HEK293T (cell line): ENCODE measurements around the gene YIF1A.

Experiments used
- CTCF ChIA-PET: fragments of 350-600 bp; formaldehyde crosslinking; extraction: SDS; loops from one replicate; lab custom pipeline; 2021; ENCODE audit warnings: antibody characterized with exemption, inconsistent platforms; lab: Yijun Ruan, JAX
- POLR2A ChIA-PET: fragments of 350-600 bp; formaldehyde crosslinking; extraction: SDS; loops from one replicate; lab custom pipeline; 2020; ENCODE audit warnings: antibody characterized with exemption, inconsistent platforms; lab: Yijun Ruan, JAX
- DNase-seq: peaks from one replicate; pipeline ENCODE4 v3.0.0; 2012; ENCODE audit warnings: mixed read lengths; ENCODE audit errors: extremely low spot score
- ARNT ChIP-seq: fragments of 450-650 bp; IDR thresholded peaks from 2 replicates; pipeline ENCODE4 v1.6.1; 2017; ENCODE audit warnings: mild to moderate bottlenecking
- BHLHE40 ChIP-seq: fragments of 450-650 bp; IDR thresholded peaks from 2 replicates; pipeline ENCODE4 v1.6.1; 2016; ENCODE audit warnings: mild to moderate bottlenecking, moderate library complexity, borderline replicate concordance
- CTBP1 ChIP-seq: fragments of 450-650 bp; IDR thresholded peaks from 2 replicates; pipeline ENCODE4 v1.6.1; 2016; ENCODE audit warnings: borderline replicate concordance
- ELF4 ChIP-seq: fragments of 450-650 bp; IDR thresholded peaks from 2 replicates; pipeline ENCODE4 v1.6.1; 2017; ENCODE audit warnings: antibody characterized with exemption
- FOXA1 ChIP-seq: fragments of 450-650 bp; IDR thresholded peaks from 2 replicates; pipeline ENCODE4 v1.6.1; 2016; ENCODE audit warnings: mild to moderate bottlenecking
- FOXK2 ChIP-seq: fragments of 450-650 bp; IDR thresholded peaks from 2 replicates; pipeline ENCODE4 v1.6.1; 2016; ENCODE audit warnings: mild to moderate bottlenecking
- FOXM1 ChIP-seq: fragments of 450-650 bp; IDR thresholded peaks from 2 replicates; pipeline ENCODE4 v1.6.1; 2017; ENCODE audit warnings: mild to moderate bottlenecking, borderline replicate concordance
- HDGF ChIP-seq: fragments of 450-650 bp; IDR thresholded peaks from 2 replicates; pipeline ENCODE4 v1.6.1; 2017; ENCODE audit warnings: antibody characterized with exemption, borderline replicate concordance
- L3MBTL2 ChIP-seq: fragments of 450-650 bp; conservative IDR thresholded peaks from 2 replicates; pipeline ENCODE4 v1.6.1; 2016; ENCODE audit warnings: mild to moderate bottlenecking
- LEF1 ChIP-seq: fragments of 450-650 bp; IDR thresholded peaks from 2 replicates; pipeline ENCODE4 v1.6.1; 2017; ENCODE audit warnings: mild to moderate bottlenecking, borderline replicate concordance
- NFRKB ChIP-seq: fragments of 450-650 bp; IDR thresholded peaks from 2 replicates; pipeline ENCODE4 v1.6.1; 2016; ENCODE audit warnings: mild to moderate bottlenecking, moderate library complexity
- SP1 ChIP-seq: fragments of 450-650 bp; IDR thresholded peaks from 2 replicates; pipeline ENCODE4 v1.6.1; 2017
- SUZ12 ChIP-seq: fragments of 450-650 bp; IDR thresholded peaks from 2 replicates; pipeline ENCODE4 v1.6.1; 2016; ENCODE audit warnings: mild to moderate bottlenecking
- TARDBP ChIP-seq: fragments of 450-650 bp; IDR thresholded peaks from 2 replicates; pipeline ENCODE4 v1.6.1; 2016
- ZNF384 ChIP-seq: fragments of 450-650 bp; IDR thresholded peaks from 2 replicates; pipeline ENCODE4 v1.6.1; 2016
- TF ChIP-seq, protein P1 (sequence below): fragments of 450-650 bp; IDR thresholded peaks from 2 replicates; pipeline ENCODE4 v1.6.1; 2016

Gene YIF1A

DNA sequence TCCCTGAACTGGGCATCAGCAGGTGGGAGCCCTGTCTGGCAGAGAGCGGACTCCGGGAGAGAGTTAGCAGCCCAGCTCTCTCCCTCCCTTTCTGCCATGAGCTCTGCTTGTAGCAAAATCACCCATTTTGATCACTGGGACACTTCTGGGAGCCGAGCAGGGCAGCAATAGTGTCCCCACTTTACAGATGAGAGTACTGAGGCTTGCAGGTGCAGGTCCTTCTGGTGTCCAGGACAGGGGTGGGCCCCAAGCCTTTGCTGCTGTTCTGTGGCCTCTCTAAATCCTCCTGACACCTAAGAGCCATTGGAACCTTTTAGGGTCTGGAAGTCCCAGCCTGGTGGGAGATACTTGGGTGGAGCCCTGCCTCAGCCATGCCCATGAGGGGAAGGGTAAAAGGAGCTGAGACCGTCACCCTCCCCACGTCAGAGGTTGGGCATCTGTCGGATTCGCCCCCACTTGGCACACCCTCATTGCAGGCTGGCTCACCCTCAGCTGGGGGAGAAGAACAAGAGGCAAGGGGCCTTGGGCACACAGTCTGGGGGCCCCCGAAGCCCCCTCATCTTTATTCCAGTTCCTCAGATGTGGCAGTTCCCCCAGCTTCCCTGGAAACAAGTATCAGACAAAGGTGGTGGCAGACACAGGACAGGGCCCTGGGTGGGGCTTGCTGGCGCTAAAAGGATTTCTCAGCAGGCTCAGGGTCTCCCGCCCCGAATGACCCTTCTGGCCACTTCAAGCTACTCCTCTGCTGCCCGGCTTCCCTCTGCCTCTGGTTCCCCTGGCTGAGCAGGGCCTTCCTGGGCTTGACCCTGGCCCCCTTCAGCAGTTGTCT is 42.8 kb upstream of the YIF1A start:
- POLR2A ChIA-PET: interaction anchor here (1.6 kb wide), 1 partner anchor 42 kb away, joined by 5 read pairs; the partner anchor contains the start of gene YIF1A
- DNase-seq: no peak
- TF ChIP-seq FOXK2 (no peak), CTBP1 (no peak), ARNT (no peak), FOXM1 (no peak), HDGF (no peak), BHLHE40 (no peak), TARDBP (no peak), ELF4 (no peak), L3MBTL2 (no peak), FOXA1 (no peak), ZNF384 (no peak), NFRKB (no peak), SP1 (no peak), SUZ12 (no peak), LEF1 (no peak)
- TF ChIP-seq, protein P1, sequence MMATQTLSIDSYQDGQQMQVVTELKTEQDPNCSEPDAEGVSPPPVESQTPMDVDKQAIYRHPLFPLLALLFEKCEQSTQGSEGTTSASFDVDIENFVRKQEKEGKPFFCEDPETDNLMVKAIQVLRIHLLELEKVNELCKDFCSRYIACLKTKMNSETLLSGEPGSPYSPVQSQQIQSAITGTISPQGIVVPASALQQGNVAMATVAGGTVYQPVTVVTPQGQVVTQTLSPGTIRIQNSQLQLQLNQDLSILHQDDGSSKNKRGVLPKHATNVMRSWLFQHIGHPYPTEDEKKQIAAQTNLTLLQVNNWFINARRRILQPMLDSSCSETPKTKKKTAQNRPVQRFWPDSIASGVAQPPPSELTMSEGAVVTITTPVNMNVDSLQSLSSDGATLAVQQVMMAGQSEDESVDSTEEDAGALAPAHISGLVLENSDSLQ: no peak
- CTCF ChIA-PET: interaction anchor here (1.3 to 1.6 kb wide), 2 partner anchors 19 to 20 kb away, joined by 3 to 10 read pairs; no protein-coding TSS in a partner anchor

DNA sequence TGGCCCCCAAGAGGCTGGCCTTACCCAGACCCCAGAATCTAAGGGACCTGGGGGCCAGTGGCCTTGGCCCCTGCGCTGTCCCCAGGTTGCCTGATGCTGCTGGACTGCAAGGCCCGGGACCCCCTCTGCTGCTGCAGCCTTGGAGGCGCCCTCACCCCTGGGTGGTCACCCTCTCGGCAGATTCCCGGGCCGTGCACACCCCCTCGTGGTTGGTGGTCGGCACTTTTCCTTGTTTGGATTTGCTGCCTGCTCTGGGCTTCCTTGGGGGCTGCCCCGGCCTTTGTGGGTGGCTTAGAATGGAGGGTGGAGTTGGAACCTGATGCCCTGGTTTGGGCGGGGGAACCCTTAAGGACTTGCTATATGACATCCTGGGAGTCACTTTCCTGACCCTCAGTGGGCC is 42.0 kb upstream of the YIF1A start:
- POLR2A ChIA-PET: interaction anchor here (1.5 to 1.6 kb wide), 2 partner anchors 19 to 42 kb away, joined by 4 to 5 read pairs; partner anchors contain the start of gene YIF1A
- TF ChIP-seq NFRKB (no peak), FOXA1 (no peak), FOXM1 (no peak), LEF1 (no peak), ELF4 (no peak), ARNT (no peak), CTBP1 (no peak), FOXK2 (no peak), SUZ12 (no peak), TARDBP (no peak), ZNF384 (no peak), SP1 (no peak), L3MBTL2 (no peak), BHLHE40 (no peak), HDGF (no peak)
- TF ChIP-seq, protein P1: no peak
- DNase-seq: no peak
- CTCF ChIA-PET: interaction anchor here (1.3 to 1.6 kb wide), 2 partner anchors 18 to 20 kb away, joined by 3 to 10 read pairs; no protein-coding TSS in a partner anchor

DNA sequence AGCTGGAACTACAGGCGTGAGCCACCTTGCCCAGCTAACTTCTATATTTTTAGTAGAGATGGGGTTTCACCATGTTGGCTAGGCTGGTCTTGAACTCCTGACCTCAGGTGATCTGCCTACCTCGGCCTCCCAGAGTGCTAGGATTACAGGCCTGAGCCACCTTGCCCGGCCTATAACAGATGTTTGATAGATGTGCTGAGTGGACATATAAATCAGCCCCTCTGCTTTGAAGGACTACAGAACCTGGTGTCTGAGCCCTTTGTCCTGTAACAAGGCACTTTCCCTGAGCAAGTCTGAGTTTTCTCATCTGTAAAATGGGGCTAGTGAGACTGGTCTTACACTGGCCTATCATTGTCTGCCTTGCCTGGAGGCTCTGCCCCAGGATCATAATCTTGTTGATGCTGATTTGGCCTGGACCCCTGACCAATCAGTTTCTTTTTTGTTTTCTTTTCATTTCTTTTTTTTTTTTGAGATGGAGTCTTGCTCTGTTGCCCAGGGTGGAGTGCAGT is 40.3 kb upstream of the YIF1A start:
- DNase-seq: no peak
- ChIA-PET POLR2A (interaction anchor here (1.5 kb wide), 1 partner anchor 17 kb away, joined by 4 read pairs; no protein-coding TSS in a partner anchor), CTCF (interaction anchor here (0.6 to 2.2 kb wide), 6 partner anchors 16 to 509 kb away, joined by 3 to 11 read pairs (median 4); no protein-coding TSS in a partner anchor)
- TF ChIP-seq ELF4 (no peak), FOXM1 (no peak), FOXK2 (no peak), FOXA1 (no peak), TARDBP (no peak), HDGF (no peak), LEF1 (no peak), SP1 (no peak), L3MBTL2 (no peak), CTBP1 (no peak), ZNF384 (no peak), SUZ12 (no peak), ARNT (no peak), NFRKB (no peak), BHLHE40 (no peak)
- TF ChIP-seq, protein P1: no peak

DNA sequence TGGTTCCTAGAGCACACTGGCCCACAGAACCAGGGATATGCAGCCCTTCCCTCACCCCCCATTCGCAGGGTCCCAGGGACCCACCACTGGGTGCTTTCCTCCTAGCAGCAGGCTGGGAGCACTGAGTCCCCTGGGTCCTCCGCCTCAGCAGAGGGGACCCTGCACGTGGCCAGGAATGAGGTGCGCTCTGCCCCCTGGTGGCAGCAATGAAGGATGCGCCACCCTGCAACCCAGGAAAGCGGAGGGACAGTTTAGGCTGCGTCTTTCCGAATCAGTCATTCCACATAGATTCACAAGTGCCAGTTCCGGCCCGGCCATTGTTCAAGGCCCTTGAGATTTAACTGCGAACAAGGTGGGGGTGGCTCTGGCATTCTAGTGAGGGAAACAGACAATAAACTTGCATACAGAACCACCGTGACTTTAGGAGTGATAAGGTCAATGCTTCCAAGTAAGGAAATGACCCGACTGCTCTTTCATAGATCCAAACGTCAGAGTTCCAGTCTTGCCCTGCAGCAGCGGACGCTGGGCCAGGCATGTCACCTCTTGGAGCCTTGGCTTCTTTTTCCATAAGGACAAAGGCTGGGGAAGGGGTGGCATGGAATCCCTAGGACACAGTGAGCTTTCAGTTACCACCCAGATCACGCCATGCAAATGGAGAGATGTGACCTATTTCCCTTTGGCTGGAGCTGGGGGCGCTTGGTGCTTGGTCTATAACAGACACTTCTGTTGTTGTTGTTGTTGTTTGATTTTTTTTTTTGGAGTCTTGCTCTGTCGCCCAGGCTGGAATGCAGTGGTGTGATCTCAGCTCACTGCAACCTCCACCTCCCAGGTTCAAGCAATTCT is 39.6 kb upstream of the YIF1A start:
- TF ChIP-seq SP1 (no peak), ELF4 (no peak), FOXA1 (no peak), HDGF (no peak), NFRKB (no peak), CTBP1 (no peak), SUZ12 (no peak), BHLHE40 (no peak), L3MBTL2 (peak; percentile 83)
- peak; percentile 86 for DNase-seq
- ChIA-PET CTCF (interaction anchor here (0.6 to 2.2 kb wide), 6 partner anchors 16 to 509 kb away, joined by 3 to 11 read pairs (median 4); no protein-coding TSS in a partner anchor), POLR2A (no interaction called here)

DNA sequence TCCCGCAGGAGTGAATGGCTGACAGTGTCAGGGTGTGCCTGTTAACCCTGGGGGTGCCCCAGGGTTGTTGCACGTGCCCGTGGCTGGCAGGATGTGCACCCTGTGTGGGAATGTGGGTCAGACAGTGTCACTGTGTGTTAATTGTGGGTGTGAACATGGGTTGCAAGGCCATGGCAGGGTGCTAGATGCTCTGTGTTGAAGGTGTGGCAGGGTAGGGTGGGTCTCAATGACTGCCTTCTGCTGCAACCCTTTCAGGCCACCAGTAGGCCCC is 39.0 kb upstream of the YIF1A start:
- ChIA-PET POLR2A (no interaction called here), CTCF (no interaction called here)
- TF ChIP-seq HDGF: no peak
- TF ChIP-seq TARDBP: no peak
- TF ChIP-seq FOXM1: no peak
- no peak for TF ChIP-seq ZNF384
- TF ChIP-seq ELF4: no peak
- no peak for TF ChIP-seq FOXA1
- TF ChIP-seq FOXK2: no peak
- TF ChIP-seq, protein P1: no peak
- TF ChIP-seq ARNT: no peak
- TF ChIP-seq SUZ12: no peak
- no peak for TF ChIP-seq CTBP1
- no peak for TF ChIP-seq LEF1
- TF ChIP-seq L3MBTL2: no peak
- no peak for TF ChIP-seq BHLHE40
- TF ChIP-seq SP1: no peak
- no peak for TF ChIP-seq NFRKB
- no peak for DNase-seq
